GM23338 (cell line): Measurements from ENCODE around the gene ZNF587. TPM values are rescaled to one million over a fixed set of nuclear protein-coding genes. Genes with fewer than 3 reads are reported as not detected.
A peak's percentile ranks its signal among the peaks of the same experiment; 100 is the strongest.

Source experiments
- ATAC-seq: fragments of 200-7000 bp; cut with Tn5 transposase; 3 replicates; pipeline ENCODE4 v1.9.1; 2020
- DNase-seq: peaks from one replicate; pipeline ENCODE4 v3.0.0-alpha.2; 2015; ENCODE audit warnings: low spot score
- H2AFZ ChIP-seq: fragments of 200-600 bp; sonication (generic); 2 replicates; pipeline ENCODE4 v1.8.0; 2016; ENCODE audit warnings: antibody characterized with exemption, mild to moderate bottlenecking, moderate library complexity
- H3F3A ChIP-seq: fragments of 200-600 bp; sonication (generic); replicated peaks from 2 replicates; pipeline ENCODE4 v1.8.0; 2017; ENCODE audit warnings: antibody characterized with exemption, mixed run types, low read depth
- H3K27ac ChIP-seq: fragments of 200-600 bp; sonication (generic); 2 replicates; pipeline ENCODE4 v1.6.1; 2016; ENCODE audit warnings: low read depth
- H3K27me3 ChIP-seq: fragments of 200-600 bp; sonication (generic); 2 replicates; pipeline ENCODE4 v1.8.0; 2016; ENCODE audit warnings: mild to moderate bottlenecking, mixed run types, moderate library complexity; ENCODE audit not compliant: insufficient read depth
- H3K36me3 ChIP-seq: fragments of 200-600 bp; sonication (generic); 2 replicates; pipeline ENCODE4 v1.8.0; 2016; ENCODE audit warnings: mild to moderate bottlenecking; ENCODE audit not compliant: insufficient read depth
- H3K4me1 ChIP-seq: fragments of 200-600 bp; sonication (generic); 2 replicates; pipeline ENCODE4 v1.8.0; 2016; ENCODE audit warnings: mild to moderate bottlenecking, moderate library complexity; ENCODE audit not compliant: insufficient read depth
- H3K4me2 ChIP-seq: fragments of 200-600 bp; sonication (generic); 2 replicates; pipeline ENCODE4 v1.7.1; 2017; ENCODE audit warnings: mixed run types
- H3K4me3 ChIP-seq: fragments of 200-600 bp; sonication (generic); 2 replicates; pipeline ENCODE4 v1.6.1; 2016; ENCODE audit warnings: mixed run types
- H3K79me2 ChIP-seq: fragments of 200-600 bp; sonication (generic); replicated peaks from 2 replicates; pipeline ENCODE4 v1.8.0; 2017; ENCODE audit warnings: mild to moderate bottlenecking; ENCODE audit not compliant: insufficient read depth
- H3K9me2 ChIP-seq: fragments of 200-600 bp; sonication (generic); 2 replicates; pipeline ENCODE4 v1.8.0; 2017; ENCODE audit not compliant: insufficient read depth
- H4K20me1 ChIP-seq: fragments of 200-600 bp; sonication (generic); replicated peaks from 2 replicates; pipeline ENCODE4 v1.8.0; 2017; ENCODE audit warnings: mild to moderate bottlenecking; ENCODE audit not compliant: insufficient read depth
- H3K27ac Mint-ChIP-seq: 2 replicates; pipeline ENCODE4 v1.8.0; 2020; ENCODE audit warnings: inconsistent platforms, mild to moderate bottlenecking, moderate library complexity, mixed read lengths
- H3K27me3 Mint-ChIP-seq: 3 replicates; pipeline ENCODE4 v1.8.0; 2022; ENCODE audit warnings: low read depth, mild to moderate bottlenecking, moderate library complexity, mixed read lengths, inconsistent platforms; ENCODE audit not compliant: insufficient read depth, poor library complexity
- H3K36me3 Mint-ChIP-seq: 3 replicates; pipeline ENCODE4 v1.8.0; 2021; ENCODE audit warnings: low read depth, mild to moderate bottlenecking, inconsistent platforms, moderate library complexity, mixed read lengths
- H3K4me1 Mint-ChIP-seq: 3 replicates; pipeline ENCODE4 v1.8.0; 2020; ENCODE audit warnings: mild to moderate bottlenecking, inconsistent platforms, mixed read lengths
- H3K4me3 Mint-ChIP-seq: 3 replicates; pipeline ENCODE4 v1.8.0; 2021; ENCODE audit warnings: moderate library complexity, mild to moderate bottlenecking, inconsistent platforms, mixed read lengths
- H3K9me3 Mint-ChIP-seq: 3 replicates; pipeline ENCODE4 v1.8.0; 2020; ENCODE audit warnings: moderate library complexity, mild to moderate bottlenecking, inconsistent platforms, mixed read lengths
- EZH2phosphoT487 ChIP-seq: fragments of 200-600 bp; sonication (generic); IDR thresholded peaks from one replicate; pipeline ENCODE4 v1.8.1; 2018; ENCODE audit warnings: antibody characterized with exemption; ENCODE audit not compliant: unreplicated experiment
- JUNB ChIP-seq: IDR thresholded peaks from one replicate; pipeline ENCODE4 v1.6.1; 2016; ENCODE audit warnings: antibody characterized with exemption; ENCODE audit not compliant: unreplicated experiment
- POLR2AphosphoS5 ChIP-seq: IDR thresholded peaks from 2 replicates; pipeline ENCODE4 v1.6.1; 2016; ENCODE audit warnings: antibody characterized with exemption, low read depth
- ZNF462 ChIP-seq: fragments of 250-450 bp; sonication (Bioruptor Pico); IDR thresholded peaks from 2 replicates; pipeline ENCODE4 v1.5.0; 2020; ENCODE audit warnings: mild to moderate bottlenecking, moderate library complexity
- polyA plus RNA-seq: library from polyadenylated mRNA; unstranded; fragments of >200 nt; fragmentation: Nextera tagmentation; extraction: Ambion mirVana; gene quantifications from 2 replicates; pipeline ENCODE4 v1.2.1, GENCODE V29; 2016
- total RNA-seq: library from RNA; depleted of rRNA; stranded (reverse); fragments of >200 nt; shearing (Covaris generic); gene quantifications from 2 replicates; pipeline ENCODE4 v1.2.3, GENCODE V29; 2014

Gene ZNF587
- total and polyA plus RNA-seq, 2 experiments from 2014 or later = 12.8 to 31.8 TPM

- TF ChIP-seq JUNB = no peak
Observed at GRCh38 chr19:57802269-57802668, 47.4 kb upstream of the ZNF587 start (continued).

GRCh38 chr19:57803265-57803593 lies 46.4 kb upstream of the ZNF587 start:
- Mint-ChIP-seq H3K36me3 (peaks cover 23% of the 10 kb centered on the region), H3K27me3 (peaks cover 10% of the 10 kb centered on the region), H3K4me1 (peaks cover 52% of the 10 kb centered on the region), H3K4me3 (peak overlapping the region; percentile 86), H3K9me3 (no peaks in the 10 kb centered on the region), H3K27ac (peak overlapping the region; percentile 96)
- Histone ChIP-seq H3K4me1 (peaks cover 36% of the 10 kb centered on the region), H3K4me2 (peak overlapping the region; percentile 75), H3K36me3 (peaks cover 7% of the 10 kb centered on the region; the same call in 1 of the 2 replicates), H3K4me3 (peak overlapping the region; percentile 60), H3F3A (peaks cover 4% of the 10 kb centered on the region; the same call in 1 of the 2 replicates), H3K27ac (peak overlapping the region; percentile 100), H4K20me1 (no peaks in the 10 kb centered on the region), H3K27me3 (no peaks in the 10 kb centered on the region), H2AFZ (no peak overlapping the region), H3K79me2 (peaks cover 6% of the 10 kb centered on the region; the same call in 1 of the 2 replicates), H3K9me2 (no peaks in the 10 kb centered on the region)
- TF ChIP-seq POLR2AphosphoS5 = no peak
- TF ChIP-seq EZH2phosphoT487 = no peak
- TF ChIP-seq ZNF462 (CRISPR knock-in tag) = no peak
- DNase-seq (peak; percentile 70), ATAC-seq (peak; percentile 22)
